GM12878 (cell line): ENCODE results near the gene KCNC1. TPM values are rescaled to one million over a fixed set of nuclear protein-coding genes. Genes with fewer than 3 reads are reported as not detected.

Source experiments
- ATAC-seq: fragments of 200-7000 bp; cut with Tn5 transposase; 3 replicates; pipeline ENCODE4 v1.9.1; 2020; ENCODE audit warnings: mild to moderate bottlenecking, moderate library complexity
- BruUV-seq: library from RNA; stranded (reverse); fragments of 400-500 nt; replicated peaks from 2 replicates; lab custom pipeline; 2021; lab: Mats Ljungman, UMichigan
- CTCF ChIA-PET: fragments of 300-600 bp; sonication (Branson Sonifier 250); formaldehyde crosslinking; extraction: SDS; loops from one replicate; lab custom pipeline; 2021; ENCODE audit warnings: inconsistent platforms; lab: Yijun Ruan, JAX
- POLR2A ChIA-PET: fragments of 350-600 bp; formaldehyde crosslinking; extraction: SDS; loops from one replicate; lab custom pipeline; 2021; ENCODE audit warnings: inconsistent platforms; lab: Charles Lee
- RAD21 ChIA-PET: fragments of 300-600 bp; sonication (Branson Sonifier 250); formaldehyde crosslinking; loops from one replicate; lab custom pipeline; 2023; ENCODE audit warnings: antibody characterized with exemption; ENCODE audit not compliant: unreplicated experiment; lab: Charles Lee
- SMC1A ChIA-PET: fragments of 300-600 bp; sonication (Branson Sonifier 250); formaldehyde crosslinking; loops from one replicate; lab custom pipeline; 2023; ENCODE audit not compliant: unreplicated experiment, uncharacterized antibody; lab: Charles Lee
- DNase-seq: peaks from one replicate; pipeline ENCODE4 v3.0.0-alpha.2; 2011; ENCODE audit warnings: low read depth, low spot score
- FAIRE-seq: peaks from 3 replicates; lab custom pipeline; 2011; peaks lifted over from hg19 to GRCh38; lab: Jason Lieb, UNC
- H2AFZ ChIP-seq: 2 replicates; pipeline ENCODE4 v1.6.0; 2011; ENCODE audit warnings: low read depth, low read length, control low read depth; ENCODE audit not compliant: control insufficient read depth
- H3K27ac ChIP-seq: 2 replicates; pipeline ENCODE4 v1.5.1; 2011; ENCODE audit warnings: control low read depth; ENCODE audit not compliant: control insufficient read depth, insufficient read depth
- H3K27me3 ChIP-seq, 2 experiments: replicated peaks in 1 of 2; 2 replicates each; pipeline versions ENCODE4 v1.6.0 to v1.6.1; 2011; ENCODE audit warnings: low read length in 1 of 2; ENCODE audit not compliant: control insufficient read depth in 2 of 2, insufficient read depth in 2 of 2
- H3K36me3 ChIP-seq, 2 experiments: 2 replicates each; pipeline ENCODE4 v1.5.1; 2011; ENCODE audit warnings: low read length in 1 of 2; ENCODE audit not compliant: control insufficient read depth in 2 of 2, insufficient read depth in 2 of 2
- H3K4me1 ChIP-seq: 2 replicates; pipeline ENCODE4 v1.6.1; 2011; ENCODE audit warnings: mild to moderate bottlenecking, low read length, moderate library complexity, mixed read lengths; ENCODE audit not compliant: control insufficient read depth, insufficient read depth
- H3K4me2 ChIP-seq: 2 replicates; pipeline ENCODE4 v1.6.0; 2011; ENCODE audit warnings: control low read depth; ENCODE audit not compliant: control insufficient read depth, insufficient read depth
- H3K4me3 ChIP-seq: fragments of 200-600 bp; sonication (generic); 2 replicates; pipeline ENCODE4 v1.5.1; 2016
- H3K79me2 ChIP-seq: 2 replicates; pipeline ENCODE4 v1.6.0; 2011; ENCODE audit warnings: low read length; ENCODE audit not compliant: control insufficient read depth, insufficient read depth
- H3K9ac ChIP-seq: 2 replicates; pipeline ENCODE4 v1.8.0; 2011; ENCODE audit warnings: low read length, control low read depth, mixed read lengths; ENCODE audit not compliant: control insufficient read depth, insufficient read depth
- H3K9me3 ChIP-seq: replicated peaks from 3 replicates; pipeline ENCODE4 v1.5.1; 2011; ENCODE audit warnings: mild to moderate bottlenecking, low read length; ENCODE audit not compliant: control insufficient read depth, insufficient read depth
- H4K20me1 ChIP-seq: 2 replicates; pipeline ENCODE4 v1.6.0; 2011; ENCODE audit not compliant: control insufficient read depth, insufficient read depth
- BCLAF1 ChIP-seq: fragments of 450-650 bp; IDR thresholded peaks from 2 replicates; pipeline ENCODE4 v1.6.1; 2017; ENCODE audit warnings: antibody characterized with exemption, mild to moderate bottlenecking, moderate library complexity
- CBX3 ChIP-seq: fragments of 200-600 bp; sonication (generic); IDR thresholded peaks from 2 replicates; pipeline ENCODE4 v1.6.1; 2016; ENCODE audit warnings: low read depth, borderline replicate concordance
- E2F4 ChIP-seq: IDR thresholded peaks from 2 replicates; pipeline ENCODE4 v1.6.1; 2012; ENCODE audit warnings: low read depth, low read length, improper control_type of control experiment
- EED ChIP-seq: sonication (generic); IDR thresholded peaks from 2 replicates; pipeline ENCODE4 v1.6.1; 2016; ENCODE audit warnings: antibody characterized with exemption, low read depth
- JUND ChIP-seq: IDR thresholded peaks from 2 replicates; pipeline ENCODE4 v1.6.1; 2012; ENCODE audit warnings: low read depth, mild to moderate bottlenecking, low read length, improper control_type of control experiment, moderate library complexity
- KAT2A ChIP-seq: conservative IDR thresholded peaks from 2 replicates; pipeline ENCODE4 v1.6.1; 2011; ENCODE audit warnings: low read depth, low read length; ENCODE audit not compliant: control insufficient read depth
- NFXL1 ChIP-seq: fragments of 450-650 bp; IDR thresholded peaks from 2 replicates; pipeline ENCODE4 v1.6.1; 2017; ENCODE audit warnings: antibody characterized with exemption, mild to moderate bottlenecking, borderline replicate concordance
- NR2C2 ChIP-seq: IDR thresholded peaks from 2 replicates; pipeline ENCODE4 v1.6.1; 2011; ENCODE audit warnings: borderline replicate concordance, low read depth; ENCODE audit not compliant: control insufficient read depth, insufficient read length
- SMC3 ChIP-seq: IDR thresholded peaks from 2 replicates; pipeline ENCODE4 v1.6.1; 2011; ENCODE audit warnings: low read length, improper control_type of control experiment, borderline replicate concordance
- TCF7 ChIP-seq: IDR thresholded peaks from 2 replicates; pipeline ENCODE4 v1.6.1; 2014; ENCODE audit warnings: antibody characterized with exemption, borderline replicate concordance
- ZBTB11 ChIP-seq: fragments of 450-650 bp; formaldehyde crosslinking; IDR thresholded peaks from 2 replicates; pipeline ENCODE4 v1.5.0; 2022; ENCODE audit warnings: mild to moderate bottlenecking, missing genetic modification characterization
- ZNF24 ChIP-seq: fragments of 450-650 bp; IDR thresholded peaks from 2 replicates; pipeline ENCODE4 v1.6.1; 2017; ENCODE audit warnings: antibody characterized with exemption, mild to moderate bottlenecking
- ZNF687 ChIP-seq: fragments of 450-650 bp; IDR thresholded peaks from 2 replicates; pipeline ENCODE4 v1.6.1; 2017; ENCODE audit warnings: mild to moderate bottlenecking, moderate library complexity
- WGBS: methylation state at CpG from one replicate; pipeline ENCODE4 v1.1.6; 2016; ENCODE audit warnings: low lambda C conversion rate; ENCODE audit not compliant: insufficient replicate concordance, insufficient coverage; ENCODE audit errors: missing lambda C conversion rate; 5-methylcytosine and 5-hydroxymethylcytosine counted together
- in situ Hi-C: fragments of 300-500 bp; cut with MboI; formaldehyde crosslinking; loops from 9 replicates; pipeline ENCODE4 v1.14.3; 2018; ENCODE audit warnings: mixed read lengths
- intact Hi-C: fragments of 100-400 bp; cut with micrococcal nuclease; formaldehyde crosslinking; loops from one replicate; pipeline ENCODE4 v1.14.2; 2022; ENCODE audit not compliant: unreplicated experiment
- polyA plus RNA-seq, 11 experiments: library from polyadenylated mRNA; depleted of rRNA in 4 of 11; unstranded in 6 of 11; stranded (reverse) in 5 of 11; fragments of >200 nt; fragmentation: Nextera tagmentation in 4 of 11; fragmentation: Illumina TruSeq in 1 of 11; extraction: Ambion mirVana in 4 of 11; extraction: Trizol in 1 of 11; gene quantifications; 1 replicate in 1 of 11; 2 replicates in 10 of 11; pipeline versions ENCODE4 v1.2.1 to v1.2.3, GENCODE V29; 2011 to 2016; ENCODE audit warnings: inconsistent platforms in 2 of 11, missing spikeins in 2 of 11, low read depth in 1 of 11
- total RNA-seq, 4 experiments: library from RNA; depleted of rRNA in 3 of 4; stranded (reverse); fragments of >200 nt in 3 of 4; fragmentation: Illumina TruSeq in 1 of 4; extraction: Trizol in 1 of 4; gene quantifications; 2 replicates each; pipeline versions ENCODE4 v1.2.1 to v1.2.3, GENCODE V29; 2013 to 2021

The KCNC1 gene
- total and polyA plus RNA-seq, 10 of the 15 experiments (the other 5 are each of a cell fraction or from before 2014, with no cell fraction given), result 0.27 to 0.34 TPM; not detected in 8

GRCh38 chr11:17805043-17805442 lies 70.5 kb downstream of the KCNC1 start:
- Histone ChIP-seq H3K4me2 (no peak overlapping the region), H3K9me3 (no peaks in the 10 kb centered on the region), H3K36me3 (no peaks in the 10 kb centered on the region; a peak in 1 of 4 replicates), H3K9ac (no peak overlapping the region), H3K27me3 (no peaks in the 10 kb centered on the region), H3K27ac (no peak overlapping the region), H3K4me3 (no peak overlapping the region), H3K4me1 (no peaks in the 10 kb centered on the region), H3K79me2 (no peaks in the 10 kb centered on the region), H4K20me1 (no peaks in the 10 kb centered on the region), H2AFZ (no peak overlapping the region)
- WGBS, result 96% methylated on average over 4 of the region's 4 CpGs
- FAIRE-seq, result no peak
- POLR2A ChIA-PET, result no interaction called here
- RAD21 ChIA-PET, result no interaction called here
- CTCF ChIA-PET, result interaction anchor here (1.0 to 1.6 kb wide), 2 partner anchors 60 to 175 kb away, joined by 3 to 5 read pairs; no protein-coding TSS in a partner anchor
- in situ Hi-C loops (no loop called here), intact Hi-C loops (no loop called here)
- no peak for ATAC-seq
- no peak for DNase-seq
- BruUV-seq, result no TSS peak
- SMC1A ChIA-PET, result no interaction called here
- TF ChIP-seq NFXL1 (no peak), TCF7 (no peak), BCLAF1 (no peak), CBX3 (no peak), E2F4 (no peak), JUND (no peak), SMC3 (no peak), NR2C2 (no peak), ZNF687 (no peak), ZNF24 (no peak), KAT2A (no peak), EED (no peak), ZBTB11 (no peak)
